ENCODE data around the gene KIF1B.

The KIF1B gene

GRCh38 chr1:10265900-10266299, 55.5 kb downstream of the KIF1B start:
- H3K36me3 ChIP-seq (ENCODE audit: control insufficient read depth, insufficient read depth, low read length, severe bottlenecking), result peaks cover 60% of the 10 kb centered on the region

GRCh38 chr1:10267319-10267718, 56.9 kb downstream of the KIF1B start:
- Histone ChIP-seq H3K4me3 (ENCODE audit: low read length) (no peak overlapping the region), H3K9ac (ENCODE audit: low read length) (no peak overlapping the region), H3K36me3 (ENCODE audit: control insufficient read depth, insufficient read depth, low read length, severe bottlenecking) (peaks cover 58% of the 10 kb centered on the region), H3K4me1 (ENCODE audit: control insufficient read depth, insufficient read depth, low read length) (no peaks in the 10 kb centered on the region), H3K27me3 (replicated peaks; ENCODE audit: control insufficient read depth, insufficient read depth, low read length) (no peaks in the 10 kb centered on the region), H3K9me3 (ENCODE audit: control insufficient read depth, low read length) (no peaks in the 10 kb centered on the region)
- DNase-seq (ENCODE audit: low read depth), result no peak

More at GRCh38 chr1:10265900-10266299, 55.5 kb downstream of the KIF1B start:
- Histone ChIP-seq H3K4me3 (ENCODE audit: low read length) (no peak overlapping the region), H3K9me3 (ENCODE audit: control insufficient read depth, low read length) (no peaks in the 10 kb centered on the region), H3K4me1 (ENCODE audit: control insufficient read depth, insufficient read depth, low read length) (no peaks in the 10 kb centered on the region), H3K9ac (ENCODE audit: low read length) (no peak overlapping the region), H3K27me3 (replicated peaks; ENCODE audit: control insufficient read depth, insufficient read depth, low read length) (no peaks in the 10 kb centered on the region)
- no peak for DNase-seq (ENCODE audit: low read depth)

- peaks cover 53% of the 10 kb centered on the region for H3K36me3 ChIP-seq (ENCODE audit: control insufficient read depth, insufficient read depth, low read length, severe bottlenecking)
- no peaks in the 10 kb centered on the region for H3K27me3 ChIP-seq (replicated peaks; ENCODE audit: control insufficient read depth, insufficient read depth, low read length)
- no peak for DNase-seq (ENCODE audit: low read depth)
- no peaks in the 10 kb centered on the region for H3K9me3 ChIP-seq (ENCODE audit: control insufficient read depth, low read length)
- H3K4me3 ChIP-seq (ENCODE audit: low read length), result no peak overlapping the region
- H3K9ac ChIP-seq (ENCODE audit: low read length), result no peak overlapping the region
- H3K4me1 ChIP-seq (ENCODE audit: control insufficient read depth, insufficient read depth, low read length), result no peaks in the 10 kb centered on the region
These were observed 57.6 kb downstream of the KIF1B start for GRCh38 chr1:10267921-10268320.

DNA sequence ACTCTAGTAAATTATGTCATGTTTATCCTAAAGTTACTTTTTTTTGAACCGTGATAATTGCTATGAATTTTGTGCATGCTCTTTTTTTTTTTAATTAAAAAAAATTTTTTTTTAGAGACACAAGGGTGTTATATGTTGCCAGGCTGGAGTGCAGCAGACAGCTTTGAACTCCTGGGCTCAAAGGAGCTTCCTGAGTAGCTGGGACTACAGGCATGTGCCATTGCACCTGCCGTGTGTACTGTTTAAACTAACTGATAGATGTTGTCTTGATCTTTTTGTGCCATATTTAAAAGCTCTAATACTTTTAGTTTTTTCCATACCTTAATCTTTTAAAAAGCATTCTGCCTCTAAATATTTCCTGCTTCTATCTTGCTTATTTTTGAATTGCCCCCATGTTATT, 60.7 kb downstream of the KIF1B start:
- H3K36me3 ChIP-seq (ENCODE audit: control insufficient read depth, insufficient read depth, low read length, severe bottlenecking), result peaks cover 42% of the 10 kb centered on the region
- H3K27me3 ChIP-seq (replicated peaks; ENCODE audit: control insufficient read depth, insufficient read depth, low read length), result no peaks in the 10 kb centered on the region
- DNase-seq (ENCODE audit: low read depth), result no peak

DNA sequence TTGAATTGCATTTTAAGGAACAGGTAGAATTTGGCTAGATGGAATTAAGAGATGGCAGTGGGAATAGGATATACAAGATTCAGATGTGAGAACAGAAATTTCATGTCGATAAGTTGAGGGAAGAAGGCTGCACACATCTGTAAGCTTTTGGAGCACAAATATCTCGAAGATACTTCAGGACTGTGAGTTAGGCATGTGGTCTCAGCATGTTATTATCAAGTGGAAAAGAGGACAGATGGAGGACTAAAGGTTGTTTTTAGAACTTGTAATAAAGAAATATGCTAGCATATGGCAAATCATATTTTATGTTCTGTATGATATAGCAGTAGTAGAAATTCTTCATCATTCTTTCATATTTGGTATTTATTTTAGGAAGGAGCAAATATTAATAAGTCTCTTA, 61.5 kb downstream of the KIF1B start:
- Histone ChIP-seq H3K4me1 (ENCODE audit: control insufficient read depth, insufficient read depth, low read length) (peaks cover 11% of the 10 kb centered on the region), H3K27me3 (replicated peaks; ENCODE audit: control insufficient read depth, insufficient read depth, low read length) (no peaks in the 10 kb centered on the region), H3K4me3 (ENCODE audit: low read length) (no peak overlapping the region), H3K36me3 (ENCODE audit: control insufficient read depth, insufficient read depth, low read length, severe bottlenecking) (peaks cover 46% of the 10 kb centered on the region), H3K9ac (ENCODE audit: low read length) (no peak overlapping the region), H3K9me3 (ENCODE audit: control insufficient read depth, low read length) (no peaks in the 10 kb centered on the region)
- no peak for DNase-seq (ENCODE audit: low read depth)

More for the DNA sequence above, 60.7 kb downstream of the KIF1B start:
- Histone ChIP-seq H3K9me3 (ENCODE audit: control insufficient read depth, low read length) (no peaks in the 10 kb centered on the region), H3K4me3 (ENCODE audit: low read length) (no peak overlapping the region), H3K4me1 (ENCODE audit: control insufficient read depth, insufficient read depth, low read length) (peaks cover 11% of the 10 kb centered on the region), H3K9ac (ENCODE audit: low read length) (no peak overlapping the region)

DNA sequence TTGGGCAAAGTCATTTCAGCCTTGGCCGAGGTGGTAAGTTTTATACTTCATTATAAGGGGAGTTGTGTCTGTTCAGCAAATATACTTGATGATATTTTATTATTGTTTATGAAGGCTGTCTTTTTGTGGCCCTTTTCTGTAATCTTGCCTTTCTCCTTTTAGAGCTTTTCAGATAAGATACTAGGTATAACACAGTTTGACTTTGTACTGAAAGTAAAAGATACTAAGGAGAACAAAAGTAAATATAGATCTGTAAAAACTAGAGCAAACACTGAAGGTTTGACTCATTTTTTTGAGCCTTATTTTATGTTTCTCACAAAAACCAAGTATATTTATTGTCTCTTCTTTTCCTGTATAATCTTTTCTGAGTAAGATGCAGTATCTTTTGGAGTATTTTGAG, 61.9 kb downstream of the KIF1B start:
- Histone ChIP-seq H3K9me3 (ENCODE audit: control insufficient read depth, low read length) (no peaks in the 10 kb centered on the region), H3K27me3 (replicated peaks; ENCODE audit: control insufficient read depth, insufficient read depth, low read length) (no peaks in the 10 kb centered on the region), H3K4me1 (ENCODE audit: control insufficient read depth, insufficient read depth, low read length) (peaks cover 11% of the 10 kb centered on the region), H3K4me3 (ENCODE audit: low read length) (no peak overlapping the region), H3K36me3 (ENCODE audit: control insufficient read depth, insufficient read depth, low read length, severe bottlenecking) (peaks cover 47% of the 10 kb centered on the region), H3K9ac (ENCODE audit: low read length) (no peak overlapping the region)
- no peak for DNase-seq (ENCODE audit: low read depth)

- peaks cover 59% of the 10 kb centered on the region for H3K36me3 ChIP-seq (ENCODE audit: control insufficient read depth, insufficient read depth, low read length, severe bottlenecking)
- no peak for DNase-seq (ENCODE audit: low read depth)
These were observed 68.5 kb downstream of the KIF1B start for GRCh38 chr1:10278880-10279279.

GRCh38 chr1:10280439-10281350, 70.3 kb downstream of the KIF1B start:
- Histone ChIP-seq H3K9me3 (ENCODE audit: control insufficient read depth, low read length) (no peaks in the 10 kb centered on the region), H3K9ac (ENCODE audit: low read length) (no peak overlapping the region), H3K4me3 (ENCODE audit: low read length) (peak overlapping the region; percentile 42), H3K4me1 (ENCODE audit: control insufficient read depth, insufficient read depth, low read length) (peaks cover 15% of the 10 kb centered on the region), H3K36me3 (ENCODE audit: control insufficient read depth, insufficient read depth, low read length, severe bottlenecking) (peaks cover 69% of the 10 kb centered on the region), H3K27me3 (replicated peaks; ENCODE audit: control insufficient read depth, insufficient read depth, low read length) (no peaks in the 10 kb centered on the region)
- peak; percentile 47 for DNase-seq (ENCODE audit: low read depth)

More at GRCh38 chr1:10278880-10279279, 68.5 kb downstream of the KIF1B start:
- Histone ChIP-seq H3K9me3 (ENCODE audit: control insufficient read depth, low read length) (no peaks in the 10 kb centered on the region), H3K4me3 (ENCODE audit: low read length) (no peak overlapping the region), H3K9ac (ENCODE audit: low read length) (no peak overlapping the region), H3K4me1 (ENCODE audit: control insufficient read depth, insufficient read depth, low read length) (peaks cover 25% of the 10 kb centered on the region), H3K27me3 (replicated peaks; ENCODE audit: control insufficient read depth, insufficient read depth, low read length) (no peaks in the 10 kb centered on the region)

DNA sequence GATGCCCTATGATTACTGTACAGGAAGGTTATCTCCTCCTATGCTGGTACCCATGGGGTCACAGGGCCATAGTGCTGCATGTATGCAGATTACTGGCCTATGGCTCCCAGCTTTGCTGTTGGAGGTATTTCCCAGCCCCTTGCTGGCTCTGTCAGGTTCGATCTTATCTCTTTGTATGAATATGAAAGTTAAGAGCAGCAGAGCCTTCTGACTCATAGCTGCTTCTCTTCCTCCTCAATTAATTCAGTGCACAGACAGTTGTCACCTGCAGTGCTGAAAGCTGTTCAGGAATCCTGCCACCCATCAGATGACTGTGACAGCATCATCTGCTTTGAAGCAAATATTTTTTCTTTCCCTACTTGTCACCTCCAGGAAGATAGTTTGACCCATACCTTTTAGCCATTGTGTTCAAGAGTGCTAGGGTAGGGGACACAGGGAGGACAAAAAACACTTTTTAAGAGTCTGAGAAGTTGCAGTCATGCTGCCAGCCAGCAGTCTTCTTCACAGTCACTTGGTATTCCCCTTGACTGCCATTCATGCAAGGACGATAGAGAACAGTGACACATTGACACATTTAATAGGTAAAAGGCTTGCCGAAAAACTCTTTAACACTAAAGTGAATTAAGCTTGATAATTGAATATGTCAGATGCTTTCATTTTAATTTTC, 73.1 kb downstream of the KIF1B start:
- DNase-seq (ENCODE audit: low read depth), result no peak
- Histone ChIP-seq H3K4me1 (ENCODE audit: control insufficient read depth, insufficient read depth, low read length) (peaks cover 14% of the 10 kb centered on the region), H3K27me3 (replicated peaks; ENCODE audit: control insufficient read depth, insufficient read depth, low read length) (no peaks in the 10 kb centered on the region), H3K9me3 (ENCODE audit: control insufficient read depth, low read length) (no peaks in the 10 kb centered on the region), H3K9ac (ENCODE audit: low read length) (no peak overlapping the region), H3K36me3 (ENCODE audit: control insufficient read depth, insufficient read depth, low read length, severe bottlenecking) (peaks cover 58% of the 10 kb centered on the region), H3K4me3 (ENCODE audit: low read length) (no peak overlapping the region)

DNA sequence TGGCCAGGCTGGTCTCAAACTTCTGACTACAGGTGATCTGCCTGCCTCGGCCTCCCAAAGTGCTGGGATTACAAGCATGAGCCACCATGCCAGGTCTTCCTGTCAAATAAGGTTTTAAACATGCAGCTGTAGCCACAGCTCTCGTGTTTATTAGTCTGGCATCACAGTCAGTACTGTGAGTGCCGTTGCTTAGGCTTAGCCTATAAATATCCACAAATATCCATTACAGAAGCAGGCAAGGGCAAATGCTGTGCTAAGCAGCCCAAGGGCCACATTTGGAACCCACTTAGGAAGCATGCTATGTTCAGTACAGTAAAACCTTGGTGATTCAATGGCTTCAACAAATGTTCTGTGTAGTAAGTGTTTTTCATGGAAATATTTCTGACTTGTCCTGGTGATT, 75.9 kb downstream of the KIF1B start:
- Histone ChIP-seq H3K4me1 (ENCODE audit: control insufficient read depth, insufficient read depth, low read length) (peaks cover 5% of the 10 kb centered on the region), H3K9me3 (ENCODE audit: control insufficient read depth, low read length) (no peaks in the 10 kb centered on the region), H3K4me3 (ENCODE audit: low read length) (no peak overlapping the region), H3K9ac (ENCODE audit: low read length) (no peak overlapping the region), H3K36me3 (ENCODE audit: control insufficient read depth, insufficient read depth, low read length, severe bottlenecking) (peaks cover 59% of the 10 kb centered on the region), H3K27me3 (replicated peaks; ENCODE audit: control insufficient read depth, insufficient read depth, low read length) (no peaks in the 10 kb centered on the region)
- no peak for DNase-seq (ENCODE audit: low read depth)

DNA sequence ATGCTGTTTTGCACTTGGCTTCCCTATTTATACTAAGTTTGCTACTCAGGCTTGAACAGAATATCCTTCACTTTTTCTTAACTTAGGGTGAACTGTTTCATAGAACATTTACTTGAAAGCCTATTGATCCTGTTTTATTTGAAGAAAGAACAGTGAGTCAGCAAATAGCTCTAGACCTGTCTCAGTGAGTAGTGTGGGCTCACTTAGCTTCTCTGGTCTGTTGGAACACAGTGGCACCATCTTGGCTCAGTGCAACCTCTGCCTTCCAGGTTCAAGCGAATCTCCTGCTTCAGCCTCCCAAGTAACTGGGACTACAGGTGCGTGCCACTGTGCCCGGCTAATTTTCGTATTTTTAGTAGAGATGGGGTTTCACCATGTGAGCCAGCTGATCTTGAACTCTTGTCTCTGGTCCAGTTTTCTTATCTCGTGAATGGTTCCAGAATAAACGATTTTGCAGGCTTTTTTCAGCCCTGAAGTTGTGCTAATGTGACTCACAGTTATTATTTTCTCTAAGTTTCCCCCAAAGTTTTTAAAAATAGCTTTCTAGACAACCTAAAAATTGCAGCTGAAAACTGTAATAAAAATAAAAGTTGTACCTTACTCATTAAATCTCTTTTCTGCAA, 76.8 kb downstream of the KIF1B start:
- Histone ChIP-seq H3K36me3 (ENCODE audit: control insufficient read depth, insufficient read depth, low read length, severe bottlenecking) (peaks cover 53% of the 10 kb centered on the region), H3K4me3 (ENCODE audit: low read length) (no peak overlapping the region), H3K4me1 (ENCODE audit: control insufficient read depth, insufficient read depth, low read length) (peaks cover 4% of the 10 kb centered on the region), H3K27me3 (replicated peaks; ENCODE audit: control insufficient read depth, insufficient read depth, low read length) (no peaks in the 10 kb centered on the region), H3K9me3 (ENCODE audit: control insufficient read depth, low read length) (no peaks in the 10 kb centered on the region), H3K9ac (ENCODE audit: low read length) (no peak overlapping the region)
- DNase-seq (ENCODE audit: low read depth), result no peak
